Spleen (tissue), 7 donors: ENCODE data around the gene CACNA2D3.

Source experiments
- CTCF ChIP-seq, 11 experiments: fragments of 200-600 bp in 7 of 11; fragments of 450-650 bp in 4 of 11; sonication (generic) in 4 of 11; IDR thresholded peaks in 8 of 11; conservative IDR thresholded peaks in 3 of 11; 1 replicate in 7 of 11; 2 replicates in 4 of 11; pipeline versions ENCODE4 v1.4.0 to v1.8.0; 2016 to 2021; ENCODE audit warnings: antibody characterized with exemption in 11 of 11, inconsistent platforms in 4 of 11, mild to moderate bottlenecking in 1 of 11
- POLR2AphosphoS5 ChIP-seq, 3 donors: sonication (generic); formaldehyde crosslinking; IDR thresholded peaks; one replicate each; pipeline ENCODE4 v1.5.1; 2017; ENCODE audit warnings: antibody characterized with exemption in 3 of 3
- donor health status: DM: no; HTN: no; CAD: no; lungs with moderate emphysema.
- donor health status: DM: no; HTN: no; CAD: no.
- donor health status: DM: no; HTN: no; CAD: no.

GRCh38 chr3:54844211-54844610 is 721.9 kb downstream of the CACNA2D3 start:
- no peak for TF ChIP-seq CTCF (IDR thresholded peaks at IDR 0.05 in 8 of 11, conservative IDR thresholded peaks at IDR 0.05 in 3 of 11)
- TF ChIP-seq POLR2AphosphoS5 (IDR thresholded peaks at IDR 0.05): no peak
